ENCODE measurements around the gene TMEM144. TPM values are rescaled to one million over a fixed set of nuclear protein-coding genes. Genes with fewer than 3 reads are reported as not detected.

Gene TMEM144
- total and polyA plus RNA-seq, 8 donors = 4.6 to 16.8 (median 6.4) TPM

- H3K27me3 ChIP-seq = no peaks in the 10 kb centered on the region
- TF ChIP-seq CTCF (IDR thresholded peaks at IDR 0.05) = no peak
- H3K9me3 ChIP-seq = no peaks in the 10 kb centered on the region
- DNase-seq (no peak), ATAC-seq (no peak)
- no peak overlapping the region for H3K27ac ChIP-seq
- H3K4me3 ChIP-seq = no peak overlapping the region
- H3K4me1 ChIP-seq = peaks cover 0 to 29% of the 10 kb centered on the region in 2 donors
- no peaks in the 10 kb centered on the region for H3K36me3 ChIP-seq
- intact Hi-C loops (cut with DNase I) = no loop called here
Observed at GRCh38 chr4:158164768-158165213, 45.5 kb upstream of the TMEM144 start.

DNA sequence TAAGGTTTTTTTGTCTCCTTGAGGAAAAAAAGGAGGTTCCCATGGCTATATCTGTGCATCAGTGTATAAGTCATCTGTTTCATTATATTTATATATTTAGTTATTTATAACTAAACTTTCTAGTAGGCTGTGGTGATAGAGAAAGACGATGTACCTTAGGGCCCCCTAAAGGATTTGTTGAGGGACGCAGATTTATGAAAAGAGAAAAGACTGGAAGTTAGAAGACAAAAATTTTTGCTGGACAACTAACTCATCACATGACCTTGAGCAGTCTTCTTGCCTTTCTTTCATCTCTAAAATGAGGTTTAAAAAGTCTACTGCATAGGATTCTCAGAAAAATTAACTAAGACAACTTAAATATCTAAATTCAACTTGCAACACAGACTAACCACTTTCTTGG is 43.6 kb upstream of the TMEM144 start:
- Histone ChIP-seq H3K9me3 (no peaks in the 10 kb centered on the region), H3K4me3 (no peak overlapping the region), H3K36me3 (no peaks in the 10 kb centered on the region), H3K27ac (no peak overlapping the region), H3K4me1 (peaks cover 0 to 41% of the 10 kb centered on the region in 2 donors), H3K27me3 (peaks cover 0 to 14% of the 10 kb centered on the region in 2 donors)
- no peak for TF ChIP-seq CTCF (IDR thresholded peaks at IDR 0.05)
- DNase-seq (no peak), ATAC-seq (no peak)
- intact Hi-C loops (cut with DNase I) = no loop called here

- no peak for TF ChIP-seq CTCF (IDR thresholded peaks at IDR 0.05)
- peaks cover 7 to 40% of the 10 kb centered on the region in 2 donors for H3K4me1 ChIP-seq
- H3K27ac ChIP-seq = no peak overlapping the region
- H3K4me3 ChIP-seq = peak overlapping the region in 1 of 2 donors; percentile 53
- DNase-seq = no peak
- H3K9me3 ChIP-seq = no peaks in the 10 kb centered on the region
- H3K27me3 ChIP-seq = peaks cover 0 to 14% of the 10 kb centered on the region in 2 donors
- no peaks in the 10 kb centered on the region for H3K36me3 ChIP-seq
- intact Hi-C loops (cut with DNase I) = no loop called here
- no peak for ATAC-seq
Observed at GRCh38 chr4:158168606-158169005, 41.7 kb upstream of the TMEM144 start.

DNA sequence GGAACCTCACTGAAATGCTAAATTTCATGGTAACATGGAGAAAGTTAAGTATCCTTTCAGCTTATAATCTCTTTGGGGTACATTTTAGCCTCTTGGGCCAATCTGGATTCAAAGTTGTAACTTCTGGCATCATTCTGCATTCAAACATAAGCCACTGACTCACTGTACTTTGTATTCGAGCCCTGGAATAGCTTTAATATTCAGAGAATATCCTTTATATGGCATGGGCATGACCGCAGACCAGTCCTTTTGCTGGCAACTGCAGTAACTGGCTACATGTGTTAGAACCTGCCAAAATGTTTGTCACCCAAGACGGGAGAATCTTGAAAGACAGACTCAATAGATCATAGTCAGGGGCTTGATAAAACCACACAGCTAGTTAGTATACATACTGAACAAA is 40.8 kb upstream of the TMEM144 start:
- ATAC-seq = no peak
- intact Hi-C loops (cut with DNase I) = no loop called here
- Histone ChIP-seq H3K36me3 (no peaks in the 10 kb centered on the region), H3K27ac (peak overlapping the region; percentile 62 to 69), H3K27me3 (peaks cover 0 to 14% of the 10 kb centered on the region in 2 donors), H3K9me3 (no peaks in the 10 kb centered on the region), H3K4me3 (peak overlapping the region; percentile 25 to 53), H3K4me1 (peaks cover 7 to 44% of the 10 kb centered on the region in 2 donors)
- DNase-seq = no peak
- TF ChIP-seq CTCF (IDR thresholded peaks at IDR 0.05) = no peak

GRCh38 chr4:158169931-158170690 is 40.2 kb upstream of the TMEM144 start:
- intact Hi-C loops (cut with DNase I) = loop anchor here in 1 of 2 donors (5.0 kb wide), 1 partner anchor 178 kb away; no protein-coding TSS in a partner anchor
- H3K9me3 ChIP-seq = no peaks in the 10 kb centered on the region
- H3K27ac ChIP-seq = peak overlapping the region; percentile 62 to 69
- H3K27me3 ChIP-seq = peaks cover 0 to 14% of the 10 kb centered on the region in 2 donors
- H3K4me3 ChIP-seq = peak overlapping the region; percentile 25 to 53
- H3K4me1 ChIP-seq = peaks cover 7 to 44% of the 10 kb centered on the region in 2 donors
- peak; percentile 21 for ATAC-seq
- DNase-seq = no peak
- no peak for TF ChIP-seq CTCF (IDR thresholded peaks at IDR 0.05)
- H3K36me3 ChIP-seq = no peaks in the 10 kb centered on the region
